Activated CD4-positive, CD25-positive, alpha-beta regulatory T cell treated with anti-CD3 and anti-CD28 coated beads, Interleukin-2, amount 50 U/mL, for 24 hours (primary cell): ENCODE data around the gene PCYT2.

ENCODE experiments used
- ATAC-seq, 2 donors: fragments of 150-1000 bp; cut with Tn5 transposase; one replicate each; pipeline ENCODE4 v1.10.0; 2021; ENCODE audit warnings: mild to moderate bottlenecking in 1 of 2, moderate library complexity in 1 of 2

The PCYT2 gene

GRCh38 chr17:81927152-81927652, 16.0 kb upstream of the PCYT2 start:
- peak; percentile 20 to 29 for ATAC-seq

DNA sequence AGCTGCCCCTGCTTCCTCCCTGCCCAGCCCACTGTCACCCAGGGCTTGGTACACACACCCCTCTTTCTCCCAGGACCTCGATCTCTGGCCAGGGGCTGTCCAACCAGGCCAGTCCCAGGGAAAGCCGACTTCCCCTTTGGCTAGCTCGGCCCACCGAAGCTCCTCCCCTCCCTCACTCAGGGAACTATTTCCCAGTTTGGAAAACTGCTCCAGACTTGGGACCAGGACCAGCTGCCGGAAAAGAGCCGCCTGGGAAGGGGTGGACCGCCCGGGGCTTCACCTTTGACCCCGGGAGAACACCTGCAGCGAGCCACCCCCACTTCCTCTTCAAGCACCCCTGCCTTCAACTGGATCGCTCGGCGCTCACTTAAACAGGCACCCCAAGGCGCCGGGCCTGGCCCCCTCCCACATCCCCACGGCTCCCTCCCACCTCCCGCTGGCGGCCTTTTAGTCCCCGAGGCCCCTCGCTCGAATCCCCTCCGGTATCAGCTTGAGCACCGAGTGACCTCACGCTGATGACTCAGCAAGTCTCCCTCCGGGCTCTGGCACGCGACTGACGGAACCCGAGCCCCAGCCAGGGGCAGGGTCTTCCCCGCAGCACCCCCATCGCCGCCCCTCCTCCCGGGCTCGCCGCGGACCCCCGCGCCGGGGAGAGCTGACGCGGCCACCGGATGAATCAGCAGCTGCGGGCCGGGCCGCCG, 15.4 kb upstream of the PCYT2 start:
- peak; percentile 45 to 48 for ATAC-seq

GRCh38 chr17:81925860-81926450, 14.8 kb upstream of the PCYT2 start:
- ATAC-seq = no peak

- ATAC-seq = no peak
These were observed 13.6 kb upstream of the PCYT2 start for GRCh38 chr17:81924557-81925532.

- ATAC-seq = no peak
These were observed 12.4 kb upstream of the PCYT2 start for GRCh38 chr17:81923302-81924260.

DNA sequence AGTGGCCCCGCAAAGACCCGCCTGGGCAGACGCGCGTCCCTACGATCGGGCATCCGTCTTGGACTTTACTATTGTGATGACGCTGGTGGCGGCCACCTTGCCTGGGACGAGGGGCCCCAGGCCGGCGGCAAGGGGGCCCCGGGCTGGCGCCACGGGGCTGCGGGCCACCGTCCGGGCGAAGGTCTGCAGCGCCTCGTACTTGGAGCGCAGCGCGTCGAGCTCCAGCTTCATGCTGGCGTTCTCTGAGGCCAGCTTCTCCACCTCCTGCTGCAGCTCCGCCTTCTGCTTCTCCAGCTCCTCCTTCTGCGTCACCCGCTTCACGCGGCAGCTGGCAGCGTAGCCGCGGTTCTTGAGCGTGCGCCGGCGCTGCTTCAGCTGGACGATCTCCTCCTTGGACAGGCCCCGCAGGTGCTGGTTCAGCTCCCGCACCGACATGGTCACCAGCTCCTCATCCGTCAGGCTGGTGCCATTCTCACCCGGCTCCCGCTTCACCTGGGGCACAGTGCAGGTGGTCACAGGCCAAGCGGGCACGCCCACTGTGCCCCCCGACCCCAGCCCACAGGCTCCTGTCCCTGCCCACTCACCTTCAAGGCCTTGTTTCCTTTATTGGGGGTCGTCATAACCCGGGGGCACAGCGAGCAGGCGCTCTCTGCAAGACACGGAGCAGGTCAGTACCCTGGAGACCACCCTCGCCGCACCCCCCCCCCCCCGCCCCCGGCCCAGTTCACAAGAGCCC, 11.5 kb upstream of the PCYT2 start:
- ATAC-seq = no peak

DNA sequence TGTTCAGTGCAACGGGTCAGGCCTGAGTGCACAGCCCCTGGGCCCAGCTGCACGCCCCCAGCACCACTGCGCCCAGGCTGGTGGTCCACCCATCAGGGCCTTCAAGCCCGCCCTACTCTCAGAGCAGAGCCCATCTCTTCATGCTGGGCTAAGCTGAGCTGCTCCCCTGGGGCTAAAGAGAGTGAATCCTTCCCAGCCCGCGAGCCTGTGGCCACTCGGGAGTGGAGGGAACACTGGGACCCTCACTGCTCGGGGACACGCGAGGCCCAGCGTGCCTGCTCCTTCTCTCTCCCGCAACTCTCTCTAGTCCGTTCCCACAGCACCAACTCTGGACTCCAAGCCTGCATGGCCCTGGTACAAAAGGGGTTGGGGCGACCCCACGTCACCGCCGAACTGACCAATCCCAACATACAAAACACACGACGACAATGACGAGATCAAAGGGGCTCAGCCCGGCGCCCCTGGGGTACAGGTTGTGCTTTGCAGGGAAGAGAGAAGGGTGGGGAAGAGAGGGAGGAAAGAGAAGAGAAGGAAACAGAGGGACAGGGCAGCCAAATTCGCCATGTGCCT, 10.9 kb upstream of the PCYT2 start:
- ATAC-seq = no peak

- no peak for ATAC-seq
These were observed 10.3 kb upstream of the PCYT2 start for GRCh38 chr17:81921537-81921862.

GRCh38 chr17:81920612-81921536, 9.7 kb upstream of the PCYT2 start:
- no peak for ATAC-seq

DNA sequence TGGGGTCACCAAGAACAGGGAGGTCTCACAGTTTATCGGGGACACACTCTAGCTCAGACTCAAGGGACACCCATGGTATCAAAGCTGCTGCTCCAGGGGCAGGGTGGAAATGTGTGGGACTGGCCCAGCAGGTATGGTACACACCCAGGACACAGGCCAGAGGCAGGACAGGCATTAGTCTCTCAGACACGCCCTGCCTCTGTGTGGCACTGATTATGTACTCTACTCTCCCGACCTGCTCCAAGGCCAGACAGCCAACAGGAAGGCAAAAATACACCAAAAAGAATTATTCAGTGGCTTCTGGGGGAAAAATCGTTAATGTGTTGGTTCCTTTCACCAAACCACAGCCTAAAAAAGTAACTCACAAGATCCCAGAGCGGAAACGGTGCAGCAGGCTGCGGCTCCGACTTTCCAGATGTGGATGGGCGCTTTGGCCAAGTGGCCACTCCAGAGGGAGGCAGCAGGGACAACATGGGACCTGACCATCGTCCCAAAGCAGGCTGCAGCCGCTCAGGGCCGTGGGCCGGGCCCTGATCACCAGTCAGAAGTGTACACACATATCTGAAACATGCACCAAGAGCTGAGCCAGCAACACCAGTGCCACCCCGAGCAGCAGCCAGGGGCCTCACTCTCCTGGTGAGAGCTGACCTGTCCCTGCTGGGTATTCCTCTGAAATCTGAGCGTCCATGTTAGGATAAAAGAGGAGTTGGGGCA, 7.8 kb upstream of the PCYT2 start:
- ATAC-seq = no peak

- ATAC-seq = peak; percentile 11 to 12
These were observed 7.1 kb upstream of the PCYT2 start for GRCh38 chr17:81918333-81918669.

DNA sequence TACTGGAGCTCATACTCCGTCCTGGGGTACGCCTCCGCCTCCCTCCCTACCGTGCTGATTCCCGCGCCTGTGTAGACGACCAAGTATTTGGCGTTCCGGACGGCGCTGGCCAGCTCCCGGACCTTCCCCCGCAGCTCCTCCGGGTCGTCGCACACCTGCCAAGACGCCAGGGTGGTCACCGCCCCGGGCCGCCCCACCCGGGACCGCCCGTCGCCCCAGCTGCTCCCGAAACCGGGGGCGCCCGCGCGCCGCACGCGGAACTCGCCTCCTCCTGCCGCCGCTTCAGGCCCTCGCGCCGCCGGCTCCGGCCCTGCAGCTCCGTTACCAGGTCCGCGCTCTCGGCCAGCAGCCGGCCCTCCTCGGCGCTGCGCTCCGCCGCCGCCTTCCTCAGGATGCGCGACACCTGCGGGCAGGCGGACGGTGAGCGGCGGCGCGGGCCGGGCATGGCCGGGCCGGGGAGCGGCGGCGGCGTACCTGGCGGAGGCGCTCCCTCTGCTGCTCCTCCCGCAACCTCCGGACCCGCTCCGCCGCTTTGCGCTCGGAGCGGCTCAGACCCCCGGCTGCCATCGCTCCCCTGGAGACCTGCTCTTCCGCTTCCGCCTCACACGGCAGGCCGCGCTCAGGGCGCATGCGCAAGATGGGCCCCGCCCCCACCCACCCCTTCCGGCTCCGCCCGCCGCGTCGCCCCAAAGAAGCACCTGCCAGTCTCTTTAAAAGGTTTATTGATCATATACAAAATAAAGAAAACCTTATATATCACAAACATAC, 6.5 kb upstream of the PCYT2 start, which contains the start of gene SIRT7:
Gene SIRT7, minus strand, starts transcription at position 612 of the 768 bp plus-strand sequence. Its CDS starts 45 bp downstream, at position 567.
- peak; percentile 81 to 86 for ATAC-seq

- ATAC-seq = no peak
These were observed 5.2 kb upstream of the PCYT2 start for GRCh38 chr17:81916234-81917001.

- ATAC-seq = no peak
These were observed 4.1 kb upstream of the PCYT2 start for GRCh38 chr17:81915331-81915730.

DNA sequence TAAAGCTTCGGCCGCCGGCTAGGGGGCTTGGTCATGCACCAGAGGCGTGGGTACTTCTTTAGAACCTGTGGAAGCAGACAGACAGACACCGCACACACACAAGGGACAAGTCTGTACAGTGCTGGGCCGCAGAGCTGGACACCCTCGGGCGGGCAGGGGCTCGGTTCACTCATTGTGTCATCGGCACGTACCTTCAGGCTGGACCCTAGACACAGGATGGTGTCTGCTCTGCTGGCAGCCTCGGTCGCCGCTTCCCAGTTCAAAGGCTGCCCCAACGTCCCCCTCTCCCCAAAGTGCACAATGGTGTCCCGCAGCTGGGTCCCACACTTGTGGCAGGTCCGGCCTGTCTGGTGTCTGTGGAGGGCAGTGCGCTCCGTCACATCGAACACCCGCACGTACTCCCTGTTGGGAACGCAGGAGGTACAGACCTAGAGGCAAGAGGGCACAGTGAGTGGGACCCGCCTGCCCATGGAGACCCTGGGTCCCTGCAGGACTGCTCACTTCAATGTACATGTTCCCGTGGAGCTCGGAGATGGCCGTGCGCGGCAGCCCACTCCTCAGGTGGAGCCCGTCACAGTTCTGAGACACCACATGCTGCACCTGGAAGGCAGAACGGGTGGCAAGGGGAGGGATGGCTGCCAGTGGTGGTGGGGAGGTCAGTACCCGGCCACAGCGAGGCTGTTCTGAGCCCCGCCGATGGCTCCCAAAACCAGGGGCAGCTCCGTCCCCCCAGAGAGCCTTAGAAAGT, 3.1 kb upstream of the PCYT2 start:
- no peak for ATAC-seq

DNA sequence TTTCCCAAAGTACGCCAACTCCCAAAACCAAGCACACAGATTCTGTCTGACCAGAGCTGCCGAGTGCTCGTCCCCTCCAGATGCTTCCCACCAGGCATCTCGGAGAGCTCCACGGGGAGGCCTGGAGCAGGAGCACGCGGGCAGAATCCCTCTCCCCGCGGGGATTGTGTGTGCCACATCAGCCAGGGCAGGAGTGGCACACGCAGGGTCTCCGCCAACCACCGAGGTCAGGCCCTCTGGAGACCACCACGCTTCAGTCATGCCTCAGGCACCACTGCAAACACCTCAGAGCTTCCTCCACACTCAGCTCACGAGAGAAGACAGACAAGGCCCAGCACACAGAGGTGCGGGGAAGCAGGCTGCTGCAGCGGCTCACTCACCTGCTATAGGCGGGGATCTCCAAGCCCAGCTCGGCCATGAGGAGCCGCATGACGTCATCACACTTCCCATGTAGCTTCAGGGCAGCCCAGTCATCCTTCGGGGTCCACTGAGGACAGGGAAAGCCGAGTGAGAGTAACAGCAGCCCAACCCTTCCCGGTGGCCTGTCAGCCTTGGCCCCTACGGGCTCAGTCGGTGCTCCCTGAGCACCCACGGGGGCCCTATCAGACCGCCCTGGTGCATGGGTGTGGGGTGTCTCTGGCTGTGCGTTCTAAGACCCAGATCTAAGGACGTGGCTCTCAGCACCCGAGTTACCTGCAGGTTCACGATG, 2.3 kb upstream of the PCYT2 start:
- ATAC-seq = no peak
